Fibroblast of lung (primary cell): ENCODE measurements around the gene PLEKHS1.

Experiments used
- CTCF ChIP-seq, 2 donors: IDR thresholded peaks in 1 of 2; conservative IDR thresholded peaks in 1 of 2; 1 replicate in 1 of 2; 2 replicates in 1 of 2; pipeline ENCODE4 v1.5.1; 2011 to 2012; ENCODE audit warnings: low read length in 2 of 2, control low read depth in 1 of 2, inconsistent platforms in 1 of 2, low read depth in 1 of 2, mild to moderate bottlenecking in 1 of 2
- EZH2 ChIP-seq: IDR thresholded peaks from 2 replicates; pipeline ENCODE4 v1.5.1; 2012; ENCODE audit warnings: low read length, control low read depth, mild to moderate bottlenecking; ENCODE audit errors: missing control alignments

GRCh38 chr10:113823389-113823788 lies 71.9 kb downstream of the PLEKHS1 start:
- TF ChIP-seq EZH2 (no peak), CTCF (conservative IDR thresholded peaks at IDR 0.05 in 1 of 2, IDR thresholded peaks at IDR 0.05 in 1 of 2; ENCODE audit: low read depth in 1 of 2, low read length in 2 of 2) (no peak)
